Left ventricle myocardium inferior (tissue), 1 donor: Measurements from ENCODE around the gene HOXA9. TPM values are rescaled to one million over a fixed set of nuclear protein-coding genes. Genes with fewer than 3 reads are reported as not detected.

ENCODE experiments used
- DNase-seq: peaks from one replicate; pipeline ENCODE4 v3.0.0-alpha.2; 2020
- H3K27ac ChIP-seq: fragments of 200-600 bp; replicated peaks from 2 replicates; pipeline ENCODE4 v1.8.0; 2021
- H3K27me3 ChIP-seq: fragments of 200-600 bp; 2 replicates; pipeline ENCODE4 v1.8.0; 2021; ENCODE audit warnings: low read depth
- H3K36me3 ChIP-seq: fragments of 200-600 bp; 2 replicates; pipeline ENCODE4 v1.8.0; 2021
- H3K4me1 ChIP-seq: fragments of 200-600 bp; 2 replicates; pipeline ENCODE4 v1.8.0; 2021
- H3K4me3 ChIP-seq: fragments of 200-600 bp; 2 replicates; pipeline ENCODE4 v1.8.0; 2021; ENCODE audit warnings: mild to moderate bottlenecking, moderate library complexity
- H3K9me3 ChIP-seq: fragments of 200-600 bp; replicated peaks from 2 replicates; pipeline ENCODE4 v1.8.0; 2021
- intact Hi-C: fragments of 100-400 bp; cut with micrococcal nuclease; formaldehyde crosslinking; loops from one replicate; pipeline ENCODE4 v1.11.0; 2022
- total RNA-seq: library from RNA; stranded (reverse); fragmentation: NEBNext Ultra II Directional; extraction: Animal tissue kit (Norgen Biotek cat#: 25700); gene quantifications from one replicate; pipeline ENCODE4 v1.2.1, GENCODE V29; 2021
- TF ChIP-seq, protein P1 (sequence below): fragments of 200-600 bp; IDR thresholded peaks from 2 replicates; pipeline ENCODE4 v1.8.0; 2021; ENCODE audit warnings: antibody characterized with exemption, mild to moderate bottlenecking, borderline replicate concordance
- donor health status: DM: no; HTN: yes; CAD: no; lungs with severe emphysema.

HOXA9 gene
- total RNA-seq, 1 donor from 2014 or later = not detected

- H3K27me3 ChIP-seq = peaks cover 100% of the 10 kb centered on the region
- no peak within 1 kb of the TSS for H3K27ac ChIP-seq
- peak within 1 kb of the TSS; percentile 61 for H3K4me3 ChIP-seq
- peak; percentile 7 for DNase-seq
- intact Hi-C loops = no loop called here
- TF ChIP-seq, protein P1, sequence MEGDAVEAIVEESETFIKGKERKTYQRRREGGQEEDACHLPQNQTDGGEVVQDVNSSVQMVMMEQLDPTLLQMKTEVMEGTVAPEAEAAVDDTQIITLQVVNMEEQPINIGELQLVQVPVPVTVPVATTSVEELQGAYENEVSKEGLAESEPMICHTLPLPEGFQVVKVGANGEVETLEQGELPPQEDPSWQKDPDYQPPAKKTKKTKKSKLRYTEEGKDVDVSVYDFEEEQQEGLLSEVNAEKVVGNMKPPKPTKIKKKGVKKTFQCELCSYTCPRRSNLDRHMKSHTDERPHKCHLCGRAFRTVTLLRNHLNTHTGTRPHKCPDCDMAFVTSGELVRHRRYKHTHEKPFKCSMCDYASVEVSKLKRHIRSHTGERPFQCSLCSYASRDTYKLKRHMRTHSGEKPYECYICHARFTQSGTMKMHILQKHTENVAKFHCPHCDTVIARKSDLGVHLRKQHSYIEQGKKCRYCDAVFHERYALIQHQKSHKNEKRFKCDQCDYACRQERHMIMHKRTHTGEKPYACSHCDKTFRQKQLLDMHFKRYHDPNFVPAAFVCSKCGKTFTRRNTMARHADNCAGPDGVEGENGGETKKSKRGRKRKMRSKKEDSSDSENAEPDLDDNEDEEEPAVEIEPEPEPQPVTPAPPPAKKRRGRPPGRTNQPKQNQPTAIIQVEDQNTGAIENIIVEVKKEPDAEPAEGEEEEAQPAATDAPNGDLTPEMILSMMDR = no peak
- peaks cover 38% of the 10 kb centered on the region for H3K4me1 ChIP-seq
- H3K36me3 ChIP-seq = no peaks in the 10 kb centered on the region
- H3K9me3 ChIP-seq = no peaks in the 10 kb centered on the region
Observed at GRCh38 chr7:27173956-27174873, 8.9 kb upstream of the HOXA9 start, which contains the start of gene HOXA10. TSS of gene HOXA10 (minus strand) at chr7:27174320. CDS start at chr7:27174306, 14 bp downstream.

DNA sequence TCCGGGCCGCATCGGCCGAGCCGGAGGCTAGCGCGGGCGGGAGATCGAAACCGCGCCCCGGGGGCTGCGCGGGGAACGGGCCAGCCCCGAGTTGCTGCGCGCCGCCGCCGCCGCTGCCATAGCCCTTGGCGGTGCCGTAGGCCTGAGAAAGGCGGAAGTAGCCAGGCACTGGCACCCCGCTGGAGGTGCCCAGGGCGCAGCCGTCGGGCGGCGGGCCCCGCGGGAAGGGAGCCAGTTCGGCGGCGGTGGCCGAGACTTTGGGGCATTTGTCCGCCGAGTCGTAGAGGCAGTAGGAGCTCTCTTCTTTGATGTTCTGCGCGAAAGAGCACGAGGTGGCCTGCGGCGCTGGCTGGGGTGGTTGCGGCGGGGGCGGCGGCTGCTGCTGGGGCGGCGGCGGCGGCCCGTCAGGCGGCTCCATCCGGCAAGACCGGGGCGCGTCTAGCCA lies 8.2 kb upstream of the HOXA9 start:
- Histone ChIP-seq H3K36me3 (no peaks in the 10 kb centered on the region), H3K27me3 (peaks cover 100% of the 10 kb centered on the region), H3K4me3 (peak overlapping the region; percentile 61), H3K27ac (no peak overlapping the region), H3K4me1 (peaks cover 38% of the 10 kb centered on the region), H3K9me3 (no peaks in the 10 kb centered on the region)
- DNase-seq = peak; percentile 20
- intact Hi-C loops = no loop called here
- TF ChIP-seq, protein P1 = no peak

- TF ChIP-seq, protein P1 = no peak
- H3K36me3 ChIP-seq = no peaks in the 10 kb centered on the region
- H3K9me3 ChIP-seq = no peaks in the 10 kb centered on the region
- intact Hi-C loops = no loop called here
- H3K4me1 ChIP-seq = peaks cover 38% of the 10 kb centered on the region
- H3K4me3 ChIP-seq = peak overlapping the region; percentile 61
- H3K27me3 ChIP-seq = peaks cover 100% of the 10 kb centered on the region
- peak; percentile 13 for DNase-seq
- no peak overlapping the region for H3K27ac ChIP-seq
Observed at GRCh38 chr7:27172823-27173510, 7.6 kb upstream of the HOXA9 start.

DNA sequence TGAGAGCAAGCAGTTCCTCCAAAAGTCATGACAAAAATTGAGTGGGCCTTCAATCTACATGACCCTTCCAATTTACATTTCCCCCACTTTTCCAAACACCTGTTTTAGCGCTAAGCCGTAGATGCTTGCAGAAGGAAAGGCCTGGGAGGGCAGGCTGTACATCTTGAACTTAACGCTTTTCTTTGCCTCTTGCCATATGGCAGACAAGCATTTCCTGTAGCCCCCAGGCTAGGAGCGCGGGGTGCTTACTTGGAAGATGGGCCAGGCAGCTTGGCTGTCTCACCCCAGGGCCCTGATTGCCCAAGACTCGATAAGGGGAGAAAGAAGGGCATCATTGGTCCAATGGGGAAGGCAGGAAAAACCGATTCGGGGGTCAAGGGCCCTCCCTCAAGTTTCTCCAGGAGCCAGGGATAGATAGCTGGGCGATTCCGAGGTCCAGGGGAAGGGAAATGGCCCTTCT lies 7.0 kb upstream of the HOXA9 start:
- H3K27ac ChIP-seq = no peak overlapping the region
- no peaks in the 10 kb centered on the region for H3K9me3 ChIP-seq
- TF ChIP-seq, protein P1 = no peak
- peak; percentile 12 for DNase-seq
- peaks cover 38% of the 10 kb centered on the region for H3K4me1 ChIP-seq
- peak overlapping the region; percentile 61 for H3K4me3 ChIP-seq
- intact Hi-C loops = no loop called here
- H3K36me3 ChIP-seq = no peaks in the 10 kb centered on the region
- peaks cover 100% of the 10 kb centered on the region for H3K27me3 ChIP-seq

GRCh38 chr7:27171637-27172314 lies 6.4 kb upstream of the HOXA9 start:
- TF ChIP-seq, protein P1 = no peak
- Histone ChIP-seq H3K4me1 (peaks cover 40% of the 10 kb centered on the region), H3K36me3 (no peaks in the 10 kb centered on the region), H3K4me3 (no peak overlapping the region), H3K9me3 (no peaks in the 10 kb centered on the region), H3K27me3 (peaks cover 100% of the 10 kb centered on the region), H3K27ac (no peak overlapping the region)
- intact Hi-C loops = no loop called here
- peak; percentile 5 for DNase-seq
